Peyer's patch (tissue), 4 donors: ENCODE measurements around the gene SPINK4.

ENCODE experiments used
- POLR2A ChIP-seq, 2 donors: fragments of 450-650 bp; IDR thresholded peaks; one replicate each; pipeline ENCODE4 v1.5.1; 2017; ENCODE audit warnings: antibody characterized with exemption in 2 of 2, mild to moderate bottlenecking in 2 of 2, moderate library complexity in 2 of 2
- TF ChIP-seq, protein P1 (sequence below), 6 experiments: fragments of 450-650 bp in 4 of 6; fragments of 200-600 bp in 2 of 6; sonication (generic) in 1 of 6; IDR thresholded peaks; one replicate each; pipeline ENCODE4 v1.5.1; 2017 to 2019; ENCODE audit warnings: antibody characterized with exemption in 6 of 6, mild to moderate bottlenecking in 3 of 6, moderate library complexity in 1 of 6

GRCh38 chr9:33209394-33209793, 30.6 kb upstream of the SPINK4 start:
- TF ChIP-seq, protein P1, sequence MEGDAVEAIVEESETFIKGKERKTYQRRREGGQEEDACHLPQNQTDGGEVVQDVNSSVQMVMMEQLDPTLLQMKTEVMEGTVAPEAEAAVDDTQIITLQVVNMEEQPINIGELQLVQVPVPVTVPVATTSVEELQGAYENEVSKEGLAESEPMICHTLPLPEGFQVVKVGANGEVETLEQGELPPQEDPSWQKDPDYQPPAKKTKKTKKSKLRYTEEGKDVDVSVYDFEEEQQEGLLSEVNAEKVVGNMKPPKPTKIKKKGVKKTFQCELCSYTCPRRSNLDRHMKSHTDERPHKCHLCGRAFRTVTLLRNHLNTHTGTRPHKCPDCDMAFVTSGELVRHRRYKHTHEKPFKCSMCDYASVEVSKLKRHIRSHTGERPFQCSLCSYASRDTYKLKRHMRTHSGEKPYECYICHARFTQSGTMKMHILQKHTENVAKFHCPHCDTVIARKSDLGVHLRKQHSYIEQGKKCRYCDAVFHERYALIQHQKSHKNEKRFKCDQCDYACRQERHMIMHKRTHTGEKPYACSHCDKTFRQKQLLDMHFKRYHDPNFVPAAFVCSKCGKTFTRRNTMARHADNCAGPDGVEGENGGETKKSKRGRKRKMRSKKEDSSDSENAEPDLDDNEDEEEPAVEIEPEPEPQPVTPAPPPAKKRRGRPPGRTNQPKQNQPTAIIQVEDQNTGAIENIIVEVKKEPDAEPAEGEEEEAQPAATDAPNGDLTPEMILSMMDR (IDR thresholded peaks at IDR 0.05) = no peak
- TF ChIP-seq POLR2A (IDR thresholded peaks at IDR 0.05) = no peak
